ENCODE data around the gene BNIP1. TPM values are rescaled to one million over a fixed set of nuclear protein-coding genes. Genes with fewer than 3 reads are reported as not detected.

The BNIP1 gene, protein sequence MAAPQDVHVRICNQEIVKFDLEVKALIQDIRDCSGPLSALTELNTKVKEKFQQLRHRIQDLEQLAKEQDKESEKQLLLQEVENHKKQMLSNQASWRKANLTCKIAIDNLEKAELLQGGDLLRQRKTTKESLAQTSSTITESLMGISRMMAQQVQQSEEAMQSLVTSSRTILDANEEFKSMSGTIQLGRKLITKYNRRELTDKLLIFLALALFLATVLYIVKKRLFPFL
- 19.9 and 23.4 TPM in 2 replicates for total RNA-seq

DNA sequence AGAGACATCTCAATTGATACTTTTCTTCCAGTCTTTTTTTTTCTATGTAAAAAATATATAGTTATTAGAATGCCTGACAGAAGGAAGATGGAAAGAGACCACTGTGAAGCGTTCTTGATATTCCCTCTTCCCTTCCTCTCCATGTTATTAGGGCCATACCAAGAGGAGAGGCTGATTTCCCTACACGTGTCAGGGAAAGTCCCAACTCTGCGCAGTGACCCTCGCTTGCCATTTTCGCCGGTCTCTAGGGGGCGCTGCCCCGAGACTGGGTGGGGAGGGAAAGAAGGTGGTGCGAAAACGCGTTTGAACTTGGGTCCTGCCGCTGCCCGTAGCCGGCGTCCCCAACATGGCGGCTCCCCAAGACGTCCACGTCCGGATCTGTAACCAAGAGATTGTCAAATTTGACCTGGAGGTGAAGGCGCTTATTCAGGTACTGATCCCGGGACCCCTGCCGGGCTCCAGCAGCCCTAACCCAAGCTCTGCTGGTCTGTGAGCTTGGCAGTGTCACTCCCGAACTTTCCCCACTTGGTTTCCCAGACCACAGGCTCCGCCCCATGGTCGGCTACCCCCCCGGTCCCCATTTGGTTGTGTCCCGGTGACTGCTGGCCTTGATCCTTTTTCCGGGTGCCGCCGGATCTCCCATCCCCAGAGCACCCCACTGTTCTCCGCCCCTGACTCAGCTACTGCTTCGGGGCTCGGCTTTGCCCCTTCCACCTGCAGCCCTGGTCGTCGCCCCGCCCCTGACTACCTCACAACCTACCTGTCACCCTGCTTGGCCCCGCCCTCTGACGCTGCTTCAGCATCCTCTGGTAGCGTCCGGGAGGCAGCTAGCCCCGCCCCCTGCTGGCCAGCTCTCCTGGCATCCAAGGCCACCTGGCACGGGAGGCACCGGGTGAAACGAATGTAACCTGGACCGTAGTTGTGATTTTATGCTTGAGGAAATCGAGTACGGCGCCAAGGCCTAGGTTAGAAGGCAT lies at the start of gene BNIP1:
BNIP1 (plus strand) TSS at position 332 of the 977 bp plus-strand sequence; CDS start at position 347, 15 bp downstream.

Other genes with a start within 250 kb of the BNIP1 start
- 61.7 and 80.4 TPM in 2 replicates for gene RPL26L1, start 185.1 kb upstream of the BNIP1 start, total RNA-seq
- gene ATP6V0E1, start 160.8 kb upstream of the BNIP1 start, total RNA-seq = 70.3 and 88.3 TPM in 2 replicates
- gene CREBRF, start 88.2 kb upstream of the BNIP1 start, total RNA-seq = 0.65 and 3.5 TPM in 2 replicates
- not detected in 2 replicates for gene NKX2-5, start 90.7 kb downstream of the BNIP1 start, total RNA-seq
- gene STC2, start 183.9 kb downstream of the BNIP1 start, total RNA-seq = 63.4 and 110 TPM in 2 replicates